HepG2 (cell line): ENCODE measurements around the gene MTSS2. TPM values are rescaled to one million over a fixed set of nuclear protein-coding genes. Genes with fewer than 3 reads are reported as not detected.
A peak's percentile ranks its signal among the peaks of the same experiment; 100 is the strongest.

ENCODE experiments used
- ATAC-seq: fragments of 200-7000 bp; cut with Tn5 transposase; 3 replicates; pipeline ENCODE4 v1.9.1; 2020; ENCODE audit warnings: mild to moderate bottlenecking, moderate library complexity
- BruUV-seq: library from RNA; stranded (reverse); fragments of 400-500 nt; replicated peaks from 2 replicates; lab custom pipeline; 2021; lab: Mats Ljungman, UMichigan
- CTCF ChIA-PET: fragments of 300-600 bp; formaldehyde crosslinking; extraction: SDS; loops from one replicate; lab custom pipeline; 2021; ENCODE audit warnings: low total read pairs, inconsistent platforms, low intra/inter-chr PET ratio; lab: Yijun Ruan, JAX
- POLR2A ChIA-PET: fragments of 350-600 bp; sonication (Branson Sonifier 250); formaldehyde crosslinking; loops from one replicate; lab custom pipeline; 2020; ENCODE audit warnings: antibody characterized with exemption, inconsistent platforms; lab: Yijun Ruan, JAX
- DNase-seq: peaks from one replicate; pipeline ENCODE4 v3.0.0-alpha.2; 2015; ENCODE audit warnings: low spot score
- FAIRE-seq: peaks from 3 replicates; lab custom pipeline; 2011; peaks lifted over from hg19 to GRCh38; lab: Jason Lieb, UNC
- H2AFZ ChIP-seq: one replicate; pipeline ENCODE4 v1.6.1; 2011; ENCODE audit warnings: low read length, inconsistent platforms
- H3K27ac ChIP-seq: fragments of 300-600 bp; 3 replicates; pipeline ENCODE4 v1.8.0; 2011; ENCODE audit warnings: mixed run types, mild to moderate bottlenecking, mixed read lengths, low read length, inconsistent platforms; ENCODE audit not compliant: insufficient read depth; ENCODE audit errors: extremely low read length
- H3K27me3 ChIP-seq, 2 experiments: fragments of 200-600 bp in 1 of 2; 2 replicates in 1 of 2; 3 replicates in 1 of 2; pipeline versions ENCODE4 v1.6.0 to v1.8.0; 2011; ENCODE audit warnings: low read length in 2 of 2, mild to moderate bottlenecking in 2 of 2, moderate library complexity in 2 of 2, inconsistent platforms in 1 of 2; ENCODE audit not compliant: insufficient read depth in 2 of 2, control insufficient read depth in 1 of 2
- H3K36me3 ChIP-seq, 2 experiments: fragments of 200-600 bp in 1 of 2; replicated peaks in 1 of 2; 2 replicates in 1 of 2; 3 replicates in 1 of 2; pipeline versions ENCODE4 v1.5.1 to v1.8.0; 2011; ENCODE audit warnings: low read length in 2 of 2, inconsistent platforms in 1 of 2; ENCODE audit not compliant: insufficient read depth in 2 of 2, control insufficient read depth in 1 of 2
- H3K4me1 ChIP-seq: 2 replicates; pipeline ENCODE4 v1.5.1; 2012; ENCODE audit warnings: low read length, inconsistent platforms; ENCODE audit not compliant: insufficient read depth
- H3K4me2 ChIP-seq: 2 replicates; pipeline ENCODE4 v1.6.0; 2011; ENCODE audit warnings: low read depth, low read length, inconsistent platforms
- H3K4me3 ChIP-seq, 3 experiments: fragments of 200-600 bp in 1 of 3; sonication (generic), shearing (Covaris generic) in 1 of 3; replicated peaks in 1 of 3; 2 replicates each; pipeline ENCODE4 v1.5.1; 2011 to 2016; ENCODE audit warnings: low read length in 3 of 3, inconsistent platforms in 2 of 3, low read depth in 2 of 3, mild to moderate bottlenecking in 2 of 3, control low read depth in 1 of 3, mixed read lengths in 1 of 3; ENCODE audit not compliant: insufficient read depth in 1 of 3
- H3K79me2 ChIP-seq: one replicate; pipeline ENCODE4 v1.6.1; 2011; ENCODE audit warnings: low read length, inconsistent platforms; ENCODE audit not compliant: insufficient read depth
- H3K9ac ChIP-seq: 2 replicates; pipeline ENCODE4 v1.6.0; 2011; ENCODE audit warnings: mild to moderate bottlenecking, low read depth, low read length, inconsistent platforms; ENCODE audit not compliant: insufficient read depth
- H3K9me3 ChIP-seq: 2 replicates; pipeline ENCODE4 v1.5.1; 2012; ENCODE audit warnings: mild to moderate bottlenecking, low read length
- H4K20me1 ChIP-seq: 2 replicates; pipeline ENCODE4 v1.6.0; 2011; ENCODE audit warnings: inconsistent platforms, mild to moderate bottlenecking, low read length, moderate library complexity; ENCODE audit not compliant: insufficient read depth
- AGO2 ChIP-seq: fragments of 200-400 bp; formaldehyde crosslinking; optimal IDR thresholded peaks from 2 replicates; pipeline ENCODE3; 2017; ENCODE audit warnings: mild to moderate bottlenecking, low read depth, low read length, moderate library complexity
- HNRNPK ChIP-seq: fragments of 200-400 bp; formaldehyde crosslinking; IDR thresholded peaks from 2 replicates; pipeline ENCODE4 v1.6.1; 2018; ENCODE audit warnings: low read length, low read depth, moderate library complexity, mild to moderate bottlenecking; ENCODE audit not compliant: poor library complexity, severe bottlenecking
- KDM2A ChIP-seq: sonication (generic); formaldehyde crosslinking; IDR thresholded peaks from 2 replicates; pipeline ENCODE4 v1.4.0; 2020; ENCODE audit warnings: low read depth, missing genetic modification reagents, borderline replicate concordance
- MXD3 ChIP-seq: IDR thresholded peaks from 2 replicates; pipeline ENCODE4 v1.6.1; 2016; ENCODE audit warnings: mild to moderate bottlenecking, missing biosample characterization, missing genetic modification reagents
- NCOA1 ChIP-seq: sonication (generic); formaldehyde crosslinking; IDR thresholded peaks from 2 replicates; pipeline ENCODE4 v1.9.0; 2021; ENCODE audit warnings: missing genetic modification reagents
- NCOA2 ChIP-seq: sonication (generic); formaldehyde crosslinking; IDR thresholded peaks from 2 replicates; pipeline ENCODE4 v1.8.0; 2022; ENCODE audit warnings: inconsistent platforms
- NFYC ChIP-seq: IDR thresholded peaks from 2 replicates; pipeline ENCODE4 v1.6.1; 2016; ENCODE audit warnings: missing genetic modification reagents, missing compliant biosample characterization
- NONO ChIP-seq, 2 experiments: fragments of 450-650 bp in 1 of 2; sonication (generic) in 1 of 2; formaldehyde crosslinking in 1 of 2; IDR thresholded peaks in 1 of 2; conservative IDR thresholded peaks in 1 of 2; 2 replicates each; pipeline versions ENCODE4 v1.6.1 to v1.8.0; 2017 to 2022; ENCODE audit warnings: mild to moderate bottlenecking in 1 of 2, missing genetic modification reagents in 1 of 2, moderate library complexity in 1 of 2
- PCBP1 ChIP-seq: fragments of 200-400 bp; formaldehyde crosslinking; IDR thresholded peaks from 2 replicates; pipeline ENCODE4 v1.6.1; 2017; ENCODE audit warnings: mild to moderate bottlenecking, low read depth, low read length, borderline replicate concordance
- POLR2A ChIP-seq, 2 experiments: IDR thresholded peaks; 2 replicates each; pipeline ENCODE4 v1.6.1; 2011; ENCODE audit warnings: low read depth in 2 of 2, low read length in 2 of 2, mild to moderate bottlenecking in 1 of 2, moderate library complexity in 1 of 2; ENCODE audit not compliant: insufficient read depth in 1 of 2
- POLR2AphosphoS2 ChIP-seq: IDR thresholded peaks from 2 replicates; pipeline ENCODE4 v1.6.1; 2011; ENCODE audit warnings: low read depth, low read length, improper control_type of control experiment
- POLR2G ChIP-seq: fragments of 200-400 bp; formaldehyde crosslinking; IDR thresholded peaks from 2 replicates; pipeline ENCODE4 v1.6.1; 2018; ENCODE audit warnings: mild to moderate bottlenecking, low read depth, low read length, moderate library complexity
- RBFOX2 ChIP-seq: fragments of 200-400 bp; formaldehyde crosslinking; IDR thresholded peaks from 2 replicates; pipeline ENCODE4 v1.6.1; 2017; ENCODE audit warnings: low read depth, mild to moderate bottlenecking, low read length
- RXRA ChIP-seq: sonication (generic); formaldehyde crosslinking; IDR thresholded peaks from 2 replicates; pipeline ENCODE4 v1.5.1; 2020; ENCODE audit warnings: missing genetic modification reagents
- SNRNP70 ChIP-seq: fragments of 200-400 bp; formaldehyde crosslinking; IDR thresholded peaks from 2 replicates; pipeline ENCODE4 v1.6.1; 2017; ENCODE audit warnings: mild to moderate bottlenecking, low read depth, low read length, moderate library complexity
- ZNF326 ChIP-seq: sonication (generic); formaldehyde crosslinking; IDR thresholded peaks from 2 replicates; pipeline ENCODE4 v1.4.0; 2020; ENCODE audit warnings: missing genetic modification reagents, borderline replicate concordance
- ZNF710 ChIP-seq: sonication (generic); formaldehyde crosslinking; IDR thresholded peaks from 2 replicates; pipeline ENCODE4 v1.5.0; 2020; ENCODE audit warnings: mild to moderate bottlenecking, missing genetic modification reagents, borderline replicate concordance
- ZNF724P ChIP-seq: sonication (generic); formaldehyde crosslinking; IDR thresholded peaks from 2 replicates; pipeline ENCODE4 v1.8.0; 2022; ENCODE audit warnings: missing genetic modification reagents, borderline replicate concordance
- ZNF746 ChIP-seq: sonication (generic); formaldehyde crosslinking; IDR thresholded peaks from 2 replicates; pipeline ENCODE4 v1.8.0; 2022; ENCODE audit warnings: mild to moderate bottlenecking, missing genetic modification reagents
- ZSCAN29 ChIP-seq: sonication (generic); formaldehyde crosslinking; conservative IDR thresholded peaks from 2 replicates; pipeline ENCODE4 v1.4.0; 2020; ENCODE audit warnings: mild to moderate bottlenecking, missing genetic modification reagents
- WGBS: methylation state at CpG from one replicate; pipeline ENCODE4 v1.1.6; 2017; ENCODE audit warnings: low lambda C conversion rate; 5-methylcytosine and 5-hydroxymethylcytosine counted together
- in situ Hi-C: cut with HindIII; loops from 2 replicates; pipeline ENCODE4 v1.10.0; 2017; ENCODE audit warnings: low pct_unique_long_range_greater_than_20kb; ENCODE audit not compliant: extremely low pct_ligation_motif_present
- intact Hi-C: fragments of 100-400 bp; cut with micrococcal nuclease; formaldehyde crosslinking; loops from one replicate; pipeline ENCODE4 v1.10.0; 2022; ENCODE audit not compliant: unreplicated experiment
- polyA plus RNA-seq, 8 experiments: library from polyadenylated mRNA; depleted of rRNA in 3 of 8; stranded (reverse) in 7 of 8; unstranded in 1 of 8; fragments of >200 nt; fragmentation: Illumina TruSeq in 4 of 8; extraction: Trizol in 4 of 8; gene quantifications; 2 replicates each; pipeline versions ENCODE4 v1.2.1 to v1.2.3, GENCODE V29; 2011 to 2016; ENCODE audit warnings: low read depth in 4 of 8, missing spikeins in 1 of 8, mixed read lengths in 1 of 8; ENCODE audit not compliant: insufficient read depth in 1 of 8
- total RNA-seq, 5 experiments: library from RNA; depleted of rRNA; stranded (reverse); fragments of >200 nt; fragmentation: Illumina TruSeq; extraction: Trizol; gene quantifications; 2 replicates each; pipeline ENCODE4 v1.2.3, GENCODE V29; 2016; ENCODE audit warnings: low read depth in 1 of 5

Gene MTSS2
- total and polyA plus RNA-seq, 2 of the 13 experiments (the other 11 are each of a cell fraction or from before 2014, with no cell fraction given), result 132 to 242 TPM

- peak; percentile 6; the same call in 1 of the 2 replicates for TF ChIP-seq NCOA2
- no peak for TF ChIP-seq NFYC (CRISPR knock-in tag)
- peak; percentile 80; the same call in 1 of the 2 replicates for TF ChIP-seq PCBP1
- TF ChIP-seq MXD3 (CRISPR knock-in tag), result no peak
Observed at GRCh38 chr16:70661534-70661917, 24.3 kb downstream of the MTSS2 start (continued).

GRCh38 chr16:70660672-70661350 is 25.0 kb downstream of the MTSS2 start:
- no peak for FAIRE-seq
- H3K4me2 ChIP-seq, result no peak overlapping the region
- no TSS peak for BruUV-seq
- H4K20me1 ChIP-seq, result peaks cover 14% of the 10 kb centered on the region; the same call in 1 of the 2 replicates
- no peak for DNase-seq
- 0 out of 5 replicates have a peak, but pooled peaks cover 0 to 1% of the 10 kb centered on the region in 2 experiments for H3K27me3 ChIP-seq
- CTCF ChIA-PET, result no interaction called here
- ATAC-seq, result peak; percentile 36
- H3K36me3 ChIP-seq, result peaks cover 21 to 30% of the 10 kb centered on the region in 2 experiments
- no peaks in the 10 kb centered on the region for H3K9me3 ChIP-seq
- no peak overlapping the region for H2AFZ ChIP-seq
- in situ Hi-C loops, result no loop called here
- no peak overlapping the region for H3K27ac ChIP-seq
- peaks cover 32% of the 10 kb centered on the region for H3K4me1 ChIP-seq
- H3K4me3 ChIP-seq, result no peak overlapping the region
- POLR2A ChIA-PET, result interaction anchor here (1.8 to 2.2 kb wide), 3 partner anchors 22 to 86 kb away, joined by 10 to 16 read pairs (median 11); no protein-coding TSS in a partner anchor
- H3K9ac ChIP-seq, result no peak overlapping the region
- 61% methylated on average over 7 of the region's 7 CpGs for WGBS
- intact Hi-C loops, result no loop called here
- H3K79me2 ChIP-seq, result no peaks in the 10 kb centered on the region
- TF ChIP-seq ZNF746 (CRISPR knock-in tag), result peak; percentile 62; the same call in 1 of the 2 replicates
- 0 out of 2 replicates have a peak, but pooled peaks have one; percentile 34 for TF ChIP-seq KDM2A (CRISPR knock-in tag)
- peak; percentile 0; the same call in 1 of the 2 replicates for TF ChIP-seq RBFOX2
- TF ChIP-seq NONO (IDR thresholded peaks at IDR 0.05), result no peak
- 0 out of 2 replicates have a peak, but pooled peaks have one; percentile 20 for TF ChIP-seq NONO (CRISPR knock-in tag; conservative IDR thresholded peaks at IDR 0.05)
- no peak for TF ChIP-seq NCOA1
- TF ChIP-seq ZSCAN29 (CRISPR knock-in tag), result no peak
- TF ChIP-seq POLR2G, result peak; percentile 85
- TF ChIP-seq RXRA (CRISPR knock-in tag), result no peak
- no peak for TF ChIP-seq ZNF710
- peak; percentile 42 for TF ChIP-seq AGO2
- no peak for TF ChIP-seq ZNF724P (CRISPR knock-in tag)
- TF ChIP-seq SNRNP70, result no peak
- peak; percentile 44; the same call in 1 of the 2 replicates for TF ChIP-seq POLR2AphosphoS2
- TF ChIP-seq ZNF326, result peak; percentile 95
- 0 out of 4 replicates have a peak, but pooled peaks of 1 of the 2 experiments have one; percentile 14 for TF ChIP-seq POLR2A (IDR thresholded peaks at IDR 0.05; ENCODE audit: insufficient read depth in 1 of 2, low read depth in 2 of 2, low read length in 2 of 2)
- TF ChIP-seq HNRNPK, result peak; percentile 60
